Liver (tissue), 9 donors: ENCODE data around the gene PARL. TPM values are rescaled to one million over a fixed set of nuclear protein-coding genes. Genes with fewer than 3 reads are reported as not detected.

Source experiments
- DNase-seq: peaks from one replicate; pipeline ENCODE4 v3.0.0-alpha.2; 2017; ENCODE audit warnings: low spot score
- H3K27ac ChIP-seq, 2 donors: one replicate each; pipeline ENCODE4 v1.7.0; 2013; ENCODE audit warnings: inconsistent platforms in 2 of 2, low read length in 2 of 2, control low read depth in 1 of 2, low read depth in 1 of 2, mild to moderate bottlenecking in 1 of 2
- H3K27me3 ChIP-seq, 4 donors: one replicate each; pipeline versions ENCODE4 v1.6.1 to v1.7.0; 2013; ENCODE audit warnings: low read length in 3 of 4, inconsistent platforms in 1 of 4, mild to moderate bottlenecking in 1 of 4, moderate library complexity in 1 of 4; ENCODE audit not compliant: control insufficient read depth in 4 of 4, insufficient read depth in 4 of 4
- H3K36me3 ChIP-seq, 4 donors: one replicate each; pipeline versions ENCODE4 v1.6.1 to v1.7.0; 2013; ENCODE audit warnings: low read length in 3 of 4, mild to moderate bottlenecking in 3 of 4, low read depth in 1 of 4, moderate library complexity in 1 of 4; ENCODE audit not compliant: control insufficient read depth in 4 of 4, insufficient read depth in 3 of 4
- H3K4me1 ChIP-seq, 4 donors: one replicate each; pipeline versions ENCODE4 v1.6.1 to v1.7.0; 2013; ENCODE audit warnings: low read length in 3 of 4, mild to moderate bottlenecking in 3 of 4, moderate library complexity in 1 of 4; ENCODE audit not compliant: control insufficient read depth in 4 of 4, insufficient read depth in 4 of 4
- H3K4me3 ChIP-seq, 3 donors: one replicate each; pipeline versions ENCODE4 v1.6.1 to v1.7.0; 2013; ENCODE audit warnings: low read length in 3 of 3, control low read depth in 1 of 3, low read depth in 1 of 3, mild to moderate bottlenecking in 1 of 3
- H3K9ac ChIP-seq, 2 donors: one replicate each; pipeline ENCODE4 v1.7.0; 2013; ENCODE audit warnings: low read length in 2 of 2, mild to moderate bottlenecking in 2 of 2, moderate library complexity in 2 of 2, control low read depth in 1 of 2, low read depth in 1 of 2
- H3K9me3 ChIP-seq, 4 donors: one replicate each; pipeline versions ENCODE4 v1.6.1 to v1.7.0; 2013; ENCODE audit warnings: low read length in 3 of 4; ENCODE audit not compliant: control insufficient read depth in 4 of 4
- EGR1 ChIP-seq, 2 donors: IDR thresholded peaks; 2 replicates each; pipeline ENCODE4 v1.6.1; 2016 to 2018; ENCODE audit warnings: antibody characterized with exemption in 2 of 2, low read depth in 2 of 2
- FOXA1 ChIP-seq: IDR thresholded peaks from 2 replicates; pipeline ENCODE4 v1.6.1; 2016; ENCODE audit warnings: antibody characterized with exemption
- FOXA2 ChIP-seq: IDR thresholded peaks from 2 replicates; pipeline ENCODE4 v1.6.1; 2016; ENCODE audit warnings: antibody characterized with exemption
- GABPA ChIP-seq, 2 donors: IDR thresholded peaks in 1 of 2; conservative IDR thresholded peaks in 1 of 2; 2 replicates each; pipeline ENCODE4 v1.6.1; 2016; ENCODE audit warnings: antibody characterized with exemption in 2 of 2, mild to moderate bottlenecking in 1 of 2, moderate library complexity in 1 of 2
- HNF4G ChIP-seq: IDR thresholded peaks from 2 replicates; pipeline ENCODE4 v1.6.1; 2016; ENCODE audit warnings: antibody characterized with exemption
- JUND ChIP-seq, 2 donors: IDR thresholded peaks; 2 replicates each; pipeline ENCODE4 v1.6.1; 2016; ENCODE audit warnings: antibody characterized with exemption in 2 of 2
- RAD21 ChIP-seq, 2 donors: IDR thresholded peaks; 2 replicates each; pipeline ENCODE4 v1.6.1; 2016; ENCODE audit warnings: antibody characterized with exemption in 2 of 2, mild to moderate bottlenecking in 2 of 2
- RXRA ChIP-seq, 2 donors: IDR thresholded peaks; 2 replicates each; pipeline ENCODE4 v1.6.1; 2017 to 2018; ENCODE audit warnings: antibody characterized with exemption in 2 of 2, mild to moderate bottlenecking in 1 of 2
- SP1 ChIP-seq: IDR thresholded peaks from 2 replicates; pipeline ENCODE4 v1.6.1; 2018; ENCODE audit warnings: antibody characterized with exemption, mild to moderate bottlenecking
- TAF1 ChIP-seq: conservative IDR thresholded peaks from 2 replicates; pipeline ENCODE4 v1.6.1; 2016; ENCODE audit warnings: antibody characterized with exemption, mild to moderate bottlenecking
- WGBS: extraction: QIAGEN DNeasy Blood & Tissue Kit; methylation state at CpG from one replicate; pipeline ENCODE4 v1.1.7; 2013; 5-methylcytosine and 5-hydroxymethylcytosine counted together
- polyA plus RNA-seq, 2 donors: library from polyadenylated mRNA; stranded (reverse) in 1 of 2; unstranded in 1 of 2; fragments of 200-250 nt in 1 of 2; fragments of >200 nt in 1 of 2; fragmentation: Nextera tagmentation in 1 of 2; extraction: Ambion mirVana in 1 of 2; gene quantifications; one replicate each; pipeline versions ENCODE4 v1.2.1 to v1.2.3, GENCODE V29; 2013 to 2015
- total RNA-seq, 2 donors: library from RNA; depleted of rRNA; stranded (reverse); fragments of >200 nt; gene quantifications; one replicate each; pipeline ENCODE4 v1.2.3, GENCODE V29; 2014
- TF ChIP-seq, protein P1 (sequence below): IDR thresholded peaks from 2 replicates; pipeline ENCODE4 v1.6.1; 2016; ENCODE audit warnings: antibody characterized with exemption
- TF ChIP-seq, protein P2 (sequence below): IDR thresholded peaks from 2 replicates; pipeline ENCODE4 v1.6.1; 2016; ENCODE audit warnings: antibody characterized with exemption
- donor health status: healthy.
- donor health status: healthy.
- donor health status: healthy.
- donor health status: healthy.
- donor health status: healthy.

The PARL gene
- total and polyA plus RNA-seq, 4 donors: 16.1 to 32.7 (median 22.1) TPM

DNA sequence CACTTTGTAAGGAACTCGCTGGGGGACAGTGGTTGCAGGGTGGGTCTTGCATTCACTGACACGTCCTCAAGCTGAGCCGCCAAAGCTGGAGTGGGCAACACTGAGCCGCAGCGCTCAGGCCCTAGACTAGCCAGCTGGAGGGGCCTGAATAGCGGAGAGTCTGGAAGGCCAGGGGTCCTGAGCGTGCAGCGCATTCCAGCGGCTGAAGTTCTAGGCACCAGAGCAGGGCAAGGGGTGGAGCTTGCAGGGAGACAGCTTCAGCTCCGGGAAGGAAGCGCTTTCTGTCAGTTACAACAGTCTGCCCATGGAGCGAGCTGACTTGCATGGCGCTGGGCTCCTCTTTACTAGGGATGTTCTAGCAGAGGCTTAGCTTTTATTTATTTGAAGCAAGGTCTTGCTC, 62.0 kb downstream of the PARL start:
- H3K4me1 ChIP-seq: peaks cover 0 to 16% (median 9%) of the 10 kb centered on the region in 4 donors
- H3K9ac ChIP-seq: no peak overlapping the region
- WGBS: 90% methylated on average over 13 of the region's 13 CpGs
- TF ChIP-seq, protein P1, sequence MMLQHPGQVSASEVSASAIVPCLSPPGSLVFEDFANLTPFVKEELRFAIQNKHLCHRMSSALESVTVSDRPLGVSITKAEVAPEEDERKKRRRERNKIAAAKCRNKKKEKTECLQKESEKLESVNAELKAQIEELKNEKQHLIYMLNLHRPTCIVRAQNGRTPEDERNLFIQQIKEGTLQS: no peak
- no peak for TF ChIP-seq HNF4G
- TF ChIP-seq, protein P2, sequence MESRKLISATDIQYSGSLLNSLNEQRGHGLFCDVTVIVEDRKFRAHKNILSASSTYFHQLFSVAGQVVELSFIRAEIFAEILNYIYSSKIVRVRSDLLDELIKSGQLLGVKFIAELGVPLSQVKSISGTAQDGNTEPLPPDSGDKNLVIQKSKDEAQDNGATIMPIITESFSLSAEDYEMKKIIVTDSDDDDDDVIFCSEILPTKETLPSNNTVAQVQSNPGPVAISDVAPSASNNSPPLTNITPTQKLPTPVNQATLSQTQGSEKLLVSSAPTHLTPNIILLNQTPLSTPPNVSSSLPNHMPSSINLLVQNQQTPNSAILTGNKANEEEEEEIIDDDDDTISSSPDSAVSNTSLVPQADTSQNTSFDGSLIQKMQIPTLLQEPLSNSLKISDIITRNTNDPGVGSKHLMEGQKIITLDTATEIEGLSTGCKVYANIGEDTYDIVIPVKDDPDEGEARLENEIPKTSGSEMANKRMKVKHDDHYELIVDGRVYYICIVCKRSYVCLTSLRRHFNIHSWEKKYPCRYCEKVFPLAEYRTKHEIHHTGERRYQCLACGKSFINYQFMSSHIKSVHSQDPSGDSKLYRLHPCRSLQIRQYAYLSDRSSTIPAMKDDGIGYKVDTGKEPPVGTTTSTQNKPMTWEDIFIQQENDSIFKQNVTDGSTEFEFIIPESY: no peak
- no peak for DNase-seq
- no peaks in the 10 kb centered on the region for H3K9me3 ChIP-seq
- H3K27ac ChIP-seq: no peak overlapping the region
- no peaks in the 10 kb centered on the region for H3K27me3 ChIP-seq
- no peaks in the 10 kb centered on the region for H3K36me3 ChIP-seq
- H3K4me3 ChIP-seq: no peak overlapping the region

DNA sequence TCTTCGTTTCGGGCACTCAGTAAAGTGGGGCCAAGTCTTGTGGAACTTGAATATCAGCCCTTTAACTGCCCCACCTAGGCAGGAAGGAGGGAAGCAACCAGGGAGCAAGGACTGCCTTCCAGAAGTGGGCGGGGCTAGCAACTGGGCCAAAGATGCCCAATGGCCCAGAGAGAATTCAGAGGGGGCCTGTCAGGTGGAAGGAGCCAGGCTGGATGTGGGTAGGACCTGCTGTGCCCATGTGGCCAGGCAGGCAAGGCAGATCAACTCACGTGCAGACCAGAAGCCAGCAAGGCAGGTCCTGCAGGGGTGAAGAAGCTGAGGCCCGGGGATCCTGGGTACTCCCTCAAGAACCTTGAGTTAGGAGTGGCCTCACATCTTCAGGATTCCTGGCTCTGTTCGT, 64.8 kb downstream of the PARL start:
- H3K27ac ChIP-seq: no peak overlapping the region
- H3K9ac ChIP-seq: no peak overlapping the region
- TF ChIP-seq JUND (IDR thresholded peaks at IDR 0.05) (no peak), SP1 (no peak), RAD21 (IDR thresholded peaks at IDR 0.05) (no peak), TAF1 (no peak), HNF4G (no peak), FOXA1 (no peak), RXRA (IDR thresholded peaks at IDR 0.05) (no peak), EGR1 (IDR thresholded peaks at IDR 0.05; ENCODE audit: low read depth in 2 of 2) (no peak), FOXA2 (no peak)
- TF ChIP-seq, protein P1: no peak
- TF ChIP-seq, protein P2: no peak
- H3K36me3 ChIP-seq: peaks cover 0 to 6% (median 0%) of the 10 kb centered on the region in 4 donors
- H3K4me1 ChIP-seq: peaks cover 0 to 4% (median 3%) of the 10 kb centered on the region in 4 donors
- 95% methylated on average over 6 of the region's 6 CpGs for WGBS
- no peak overlapping the region for H3K4me3 ChIP-seq
- H3K27me3 ChIP-seq: no peaks in the 10 kb centered on the region
- no peaks in the 10 kb centered on the region for H3K9me3 ChIP-seq
- DNase-seq: no peak

DNA sequence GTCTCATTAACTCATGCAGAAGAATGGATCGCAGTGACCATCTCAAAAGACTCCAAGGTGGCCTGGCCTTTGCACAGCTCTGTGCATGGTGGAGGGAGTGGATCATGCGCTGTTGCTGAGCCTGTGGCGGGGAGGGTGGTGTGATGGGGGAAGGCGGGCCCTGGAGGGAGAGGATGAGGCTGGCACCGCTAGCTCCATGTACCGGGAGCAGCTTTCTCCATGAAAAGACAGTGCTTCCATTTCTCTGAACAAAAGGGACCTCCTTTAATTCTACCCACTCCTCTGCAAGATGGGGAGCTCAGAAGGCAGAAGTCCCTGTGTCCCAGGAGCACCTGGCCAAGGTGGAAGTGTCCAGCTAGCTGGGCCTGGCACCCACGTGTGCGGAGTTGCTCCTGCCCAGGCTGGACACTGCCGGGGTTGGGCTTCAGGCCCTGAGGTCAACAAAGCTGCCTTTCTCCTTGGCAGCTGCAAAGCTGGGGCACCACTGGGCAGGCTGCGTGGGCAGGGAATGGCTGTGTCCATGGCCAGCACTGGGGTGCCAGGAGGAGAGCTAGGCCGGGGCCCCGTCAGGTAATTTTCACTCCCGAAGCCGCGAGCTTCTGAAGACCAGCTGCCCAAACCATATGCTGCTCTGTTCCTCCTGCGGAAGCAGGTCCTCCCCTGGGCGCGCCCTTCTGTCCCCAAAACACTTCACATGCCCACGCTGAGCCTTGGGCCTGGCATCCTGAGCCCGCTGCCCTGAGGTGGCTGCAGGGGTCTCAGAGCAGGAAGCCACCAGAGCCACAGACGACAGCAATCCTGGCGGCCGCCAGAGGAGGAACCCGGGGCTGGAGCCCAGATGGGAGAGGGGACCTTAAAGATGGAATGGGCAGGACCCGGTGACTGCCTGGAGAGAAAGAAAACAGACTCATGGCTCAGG, 65.7 kb downstream of the PARL start:
- Histone ChIP-seq H3K4me3 (no peak overlapping the region), H3K9ac (no peak overlapping the region), H3K4me1 (no peaks in the 10 kb centered on the region), H3K36me3 (peaks cover 0 to 6% (median 0%) of the 10 kb centered on the region in 4 donors), H3K27me3 (no peaks in the 10 kb centered on the region), H3K27ac (no peak overlapping the region), H3K9me3 (no peaks in the 10 kb centered on the region)
- TF ChIP-seq GABPA (IDR thresholded peaks at IDR 0.05 in 1 of 2, conservative IDR thresholded peaks at IDR 0.05 in 1 of 2) (no peak), FOXA1 (no peak)
- no peak for DNase-seq
- 94% methylated on average over 25 of the region's 25 CpGs for WGBS
